NCI-H128 (cell line): Measurements from ENCODE around the gene MKLN1.
"Not testable (repeated sequence)": the region's sequence is repeated elsewhere in the genome, so short reads cannot be mapped to it uniquely, and the experiment has no call there.

Experiments
- DNase-seq: peaks from one replicate; lab custom pipeline; 2025; ENCODE audit not compliant: unreplicated experiment; lab: John Stamatoyannopoulos, UW

MKLN1 gene

DNA sequence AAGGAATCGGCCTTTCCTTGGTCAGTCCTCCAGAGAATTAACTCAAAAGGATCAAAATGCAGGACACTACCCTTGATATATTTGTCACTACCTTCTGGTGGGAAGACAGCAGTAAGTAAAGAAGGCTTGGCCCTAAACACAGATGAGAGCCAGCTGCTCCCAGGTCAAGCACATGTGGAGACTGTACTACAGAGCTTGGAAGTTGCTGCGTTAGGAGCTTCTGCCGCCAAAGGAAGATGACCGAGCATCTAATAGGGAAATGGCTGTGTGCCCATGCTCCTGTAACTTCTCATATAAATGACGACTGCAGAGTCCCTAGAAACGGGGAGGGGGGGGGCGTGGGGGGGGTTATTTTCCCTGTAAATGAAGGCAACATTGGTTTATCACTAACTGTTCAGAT lies 169.8 kb downstream of the MKLN1 start:
- DNase-seq: no peak

DNA sequence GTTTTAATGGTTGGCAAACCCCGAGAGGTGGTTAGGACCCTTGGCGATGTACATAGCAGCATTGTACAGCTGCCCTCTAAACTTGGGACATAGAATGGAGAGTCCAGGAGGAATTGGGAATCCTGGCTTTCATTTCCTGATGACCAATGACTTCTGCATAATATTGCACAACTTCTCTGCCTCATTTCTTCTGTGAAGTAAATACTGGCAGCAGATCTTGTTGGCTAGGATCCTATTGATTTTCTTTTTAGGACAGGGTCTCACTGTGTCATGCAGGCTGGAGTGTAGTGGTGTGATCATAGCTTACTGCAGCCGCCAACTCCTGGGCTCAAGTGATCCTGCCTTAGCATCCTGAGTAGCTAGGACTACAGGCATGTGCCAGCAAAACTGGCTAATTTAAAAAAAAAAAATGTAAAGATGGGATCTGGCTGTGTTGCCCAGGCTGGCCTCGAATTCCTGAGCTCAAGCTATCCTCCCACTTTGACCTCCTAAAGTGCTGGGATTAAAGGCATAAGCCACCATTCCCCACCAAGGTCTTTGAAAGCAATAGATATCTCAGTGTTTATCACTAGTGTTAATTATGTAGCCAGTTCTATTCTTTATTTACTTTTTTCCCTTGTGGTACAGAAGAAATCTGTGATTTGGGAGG lies 170.7 kb downstream of the MKLN1 start:
- no peak for DNase-seq

DNA sequence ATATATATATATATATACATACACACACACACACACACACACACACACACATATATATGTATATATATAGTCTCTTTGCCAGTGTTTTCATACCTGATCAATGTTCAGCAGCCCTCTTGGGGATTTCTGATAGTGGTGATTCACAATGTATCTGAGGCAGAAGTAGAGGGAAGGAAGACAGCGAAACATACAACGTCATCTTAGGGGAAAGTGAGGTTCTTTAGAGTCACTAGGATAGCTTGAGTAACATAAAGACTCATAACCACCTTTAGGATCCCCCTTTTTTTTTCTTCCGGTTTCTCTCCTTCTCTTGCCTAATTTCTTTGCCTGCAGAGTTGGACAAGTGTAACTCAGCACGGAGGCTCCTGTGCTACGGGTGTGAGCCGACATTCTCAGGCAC lies 172.1 kb downstream of the MKLN1 start:
- no peak for DNase-seq

DNA sequence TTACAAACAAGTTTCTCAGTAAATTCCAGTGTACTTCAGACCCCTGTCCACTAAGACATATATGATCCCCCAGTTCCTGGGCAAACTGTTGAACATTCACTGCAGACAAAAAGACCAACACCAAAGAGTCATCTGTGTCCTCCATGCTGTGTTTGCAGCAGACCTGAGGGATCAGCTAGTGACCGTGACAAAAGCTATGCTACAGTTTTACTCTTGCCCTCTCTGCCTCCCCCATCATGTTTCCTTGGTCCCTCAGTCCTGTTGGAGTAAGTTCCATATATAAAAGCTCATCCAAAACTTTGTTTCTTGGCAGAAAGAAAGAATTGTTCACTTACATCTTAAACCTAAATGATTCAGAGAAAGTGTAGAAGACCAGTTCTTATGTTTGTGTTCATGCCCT lies 172.7 kb downstream of the MKLN1 start:
- DNase-seq: no peak

DNA sequence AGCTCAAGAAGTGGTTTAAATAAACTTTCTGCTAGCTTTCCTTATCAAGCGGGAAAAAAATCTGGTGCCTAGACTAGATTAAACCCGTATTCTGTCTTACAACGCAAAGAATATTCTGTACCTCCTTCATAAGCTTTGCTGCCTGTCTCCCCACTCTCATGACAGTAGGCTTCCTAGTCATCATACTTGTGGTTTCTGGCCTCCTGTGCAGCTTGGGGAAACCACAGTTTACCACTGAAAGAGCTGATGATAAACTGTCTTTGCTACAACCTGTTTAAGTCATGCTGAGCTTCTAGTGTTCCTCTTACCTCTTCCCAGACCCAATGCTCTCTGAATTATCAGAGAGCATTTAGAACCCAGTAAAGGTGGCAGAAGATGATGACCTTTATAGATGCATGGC lies 173.7 kb downstream of the MKLN1 start:
- no peak for DNase-seq

DNA sequence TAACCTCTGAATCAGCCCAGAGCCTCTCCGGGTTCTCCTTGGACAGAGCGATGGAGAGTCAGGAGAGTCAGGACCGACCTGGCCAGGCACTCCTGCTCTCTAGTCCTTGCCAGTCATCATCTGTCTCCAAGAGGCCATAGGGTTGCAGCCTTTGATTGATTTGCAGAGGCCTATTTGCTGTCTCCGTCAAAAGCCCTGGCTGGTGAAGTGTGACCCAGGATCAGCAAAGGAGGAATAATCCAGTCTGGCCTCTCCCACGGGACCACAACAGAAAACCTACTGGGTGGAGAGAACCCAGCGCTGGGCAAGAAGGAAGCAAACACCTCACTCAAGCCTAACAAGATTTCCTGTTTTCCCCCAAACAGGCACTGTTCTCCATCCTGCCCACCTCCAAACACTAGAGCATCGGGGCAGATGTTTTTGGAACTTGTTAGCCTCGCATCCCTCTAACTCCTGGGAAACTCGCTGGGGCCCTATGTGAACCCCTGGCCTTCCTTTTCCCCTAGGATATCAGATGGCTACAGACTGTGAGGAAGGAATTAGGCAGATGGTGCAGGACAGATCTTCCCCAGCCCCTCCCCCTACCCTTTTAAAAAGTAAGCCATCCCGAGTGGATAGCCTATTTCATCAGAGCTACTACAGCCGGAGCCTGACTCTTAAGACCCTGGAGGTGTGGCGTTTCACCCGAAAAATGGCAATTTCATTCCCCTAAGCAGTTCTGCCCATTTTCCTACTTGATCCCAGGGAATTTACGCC lies 174.4 kb downstream of the MKLN1 start:
- no peak for DNase-seq

DNA sequence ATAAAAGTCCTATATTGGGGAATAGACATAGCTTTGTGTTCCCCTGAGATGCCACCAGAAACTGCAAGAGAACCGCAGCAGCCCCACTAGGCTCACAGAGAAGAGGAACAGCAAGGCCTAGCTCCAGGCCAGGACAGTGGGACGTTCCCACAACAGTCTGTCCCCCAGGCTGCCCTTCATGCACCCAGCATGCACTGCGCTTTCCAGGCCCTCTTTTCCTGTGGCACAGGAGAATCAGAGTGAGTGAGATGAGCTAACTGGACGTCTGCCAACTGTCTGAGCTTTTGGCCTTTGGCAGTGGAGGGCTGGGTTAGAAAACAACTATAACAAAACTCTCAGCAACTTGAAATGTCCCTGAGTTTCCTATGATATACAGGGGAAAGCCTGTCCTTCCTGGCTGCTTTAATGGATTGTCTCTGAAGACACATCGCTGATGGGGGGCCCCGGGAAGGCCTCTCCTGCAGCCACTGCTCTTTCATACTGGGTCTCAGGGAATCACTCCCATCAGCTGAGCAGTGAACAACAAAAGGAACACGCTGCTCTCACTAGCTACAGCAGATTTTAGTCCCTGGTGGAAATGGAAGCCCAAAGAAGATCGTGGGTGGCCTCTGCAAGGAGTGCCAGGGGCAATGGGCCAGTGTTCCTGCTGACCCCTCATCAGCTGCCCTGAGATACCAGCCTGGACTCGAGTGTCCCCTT lies 175.3 kb downstream of the MKLN1 start:
- no peak for DNase-seq

DNA sequence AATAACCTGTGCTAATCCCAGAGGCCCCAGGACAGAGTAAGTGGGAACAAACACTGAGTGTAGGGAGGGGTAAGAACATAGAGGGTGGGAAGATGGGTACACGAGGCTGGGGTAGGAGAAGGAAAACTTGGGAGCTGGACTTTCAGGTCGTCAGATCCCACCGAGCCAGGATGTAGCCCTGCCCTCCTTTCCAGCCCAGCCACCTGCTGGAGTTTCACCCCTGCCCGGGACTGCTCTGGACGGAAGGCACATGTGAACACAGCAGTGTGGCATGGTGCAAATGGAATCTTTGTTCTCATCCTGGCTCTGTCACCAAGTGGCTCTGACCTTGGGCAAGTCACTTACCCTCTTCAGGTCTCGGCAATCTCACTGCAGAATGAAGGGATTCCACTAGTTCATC lies 176.0 kb downstream of the MKLN1 start:
- DNase-seq: no peak

DNA sequence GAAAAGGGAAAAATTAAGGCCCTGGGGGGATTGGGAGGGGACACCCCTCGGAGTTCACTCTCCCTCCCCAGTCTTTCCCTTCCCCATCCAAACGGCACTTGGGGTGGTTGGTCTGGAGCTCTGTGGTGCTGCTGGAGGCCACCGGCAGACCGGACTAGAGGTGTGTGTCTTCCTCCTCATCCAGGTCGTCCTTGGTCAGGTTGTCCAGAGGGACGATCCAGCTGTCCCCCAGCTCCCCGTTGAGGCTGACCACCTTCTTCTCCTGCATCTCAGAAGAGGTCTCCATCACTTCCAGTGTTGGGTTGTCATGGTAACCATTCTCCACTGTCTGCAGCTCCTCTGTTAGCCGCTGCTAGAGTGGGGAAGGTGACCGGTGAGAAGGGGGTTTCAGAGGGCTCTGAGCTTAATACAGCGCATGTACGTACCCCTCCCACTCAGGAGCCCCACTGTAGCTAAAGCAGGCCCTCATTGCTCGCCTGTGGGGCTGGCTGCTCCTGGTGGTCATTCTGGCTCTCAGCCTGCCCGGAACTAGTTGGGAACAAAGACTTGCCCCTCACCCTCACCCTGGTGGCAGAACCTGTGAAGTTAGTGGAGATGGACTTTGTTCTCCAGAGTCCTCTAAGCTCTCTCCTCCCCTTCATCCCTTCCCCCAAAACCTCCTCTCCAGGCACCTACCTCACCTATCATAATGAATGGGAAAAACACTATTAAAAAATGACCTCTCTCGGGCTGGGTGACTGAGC lies 176.7 kb downstream of the MKLN1 start:
- DNase-seq: no peak

DNA sequence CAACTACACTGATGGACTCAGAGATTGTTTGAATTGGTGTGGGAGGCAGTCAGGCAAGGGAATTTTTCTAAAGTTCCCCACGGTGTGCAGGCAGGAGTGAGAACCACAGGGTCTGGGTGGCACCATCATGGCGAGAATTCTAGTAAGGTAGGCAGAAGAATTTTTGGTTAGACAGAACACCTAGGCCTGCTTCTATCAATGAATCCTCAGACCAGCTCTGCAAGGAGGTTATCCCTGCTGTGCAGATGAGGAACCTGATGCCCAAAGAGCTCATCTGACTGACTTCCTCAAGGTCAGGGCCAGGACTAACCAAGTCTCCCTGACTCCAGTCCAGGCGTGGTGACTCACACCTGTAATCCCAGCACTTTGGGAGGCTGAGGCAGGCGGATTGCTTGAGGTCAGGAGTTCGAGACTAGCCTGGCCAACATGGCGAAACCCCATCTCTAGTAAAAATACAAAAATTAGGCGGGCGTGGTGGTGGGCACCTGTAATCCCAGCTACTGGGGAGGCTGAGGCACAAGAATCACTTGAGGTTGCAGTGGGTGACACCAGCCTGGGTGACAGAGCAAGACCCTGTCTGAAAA lies 177.5 kb downstream of the MKLN1 start:
- DNase-seq: not testable (repeated sequence)

DNA sequence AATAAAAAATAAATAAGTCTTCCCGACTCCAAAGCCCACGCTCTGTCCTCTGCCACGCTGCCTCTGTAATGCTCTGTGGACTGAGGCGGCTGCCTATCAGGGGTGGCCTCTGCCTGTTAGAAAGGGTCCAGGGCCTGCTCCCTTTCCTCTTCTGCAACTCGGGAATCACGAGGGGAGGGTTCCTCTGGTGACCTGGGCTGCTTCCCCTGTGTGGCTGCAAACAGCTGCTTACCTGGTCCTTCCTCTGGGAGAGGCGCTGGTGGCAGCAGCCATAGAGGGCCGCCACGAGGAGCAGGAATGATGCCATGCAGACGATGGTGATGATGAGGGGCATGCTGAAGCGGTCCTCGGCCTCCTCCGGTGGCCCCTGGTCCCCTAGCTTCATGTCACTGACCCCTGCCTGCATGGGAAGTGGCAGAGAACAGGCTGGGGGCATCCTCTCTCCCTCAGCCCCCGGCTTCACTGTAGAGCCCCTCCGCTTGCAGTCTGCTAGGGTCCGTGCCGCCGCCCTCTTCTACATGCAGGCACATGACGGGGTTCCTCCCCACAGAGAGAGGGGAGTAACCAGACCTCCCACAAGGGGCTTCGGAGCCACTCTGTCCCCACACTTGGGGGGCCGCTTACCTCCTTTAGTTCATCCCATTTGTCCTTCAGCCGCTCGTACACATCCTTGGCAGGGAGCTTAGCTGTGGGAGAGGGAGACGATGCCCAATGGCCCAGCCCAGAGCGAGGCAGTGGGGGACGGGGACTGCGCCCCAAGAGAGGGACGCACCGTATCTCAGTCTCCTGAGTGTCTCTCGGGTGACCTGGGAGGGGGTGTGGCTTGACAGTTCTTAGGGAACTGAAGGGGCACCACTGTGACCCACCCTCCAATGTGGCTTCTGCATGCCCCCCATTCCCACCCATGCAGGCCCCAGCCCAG lies 178.2 kb downstream of the MKLN1 start:
- no peak for DNase-seq

DNA sequence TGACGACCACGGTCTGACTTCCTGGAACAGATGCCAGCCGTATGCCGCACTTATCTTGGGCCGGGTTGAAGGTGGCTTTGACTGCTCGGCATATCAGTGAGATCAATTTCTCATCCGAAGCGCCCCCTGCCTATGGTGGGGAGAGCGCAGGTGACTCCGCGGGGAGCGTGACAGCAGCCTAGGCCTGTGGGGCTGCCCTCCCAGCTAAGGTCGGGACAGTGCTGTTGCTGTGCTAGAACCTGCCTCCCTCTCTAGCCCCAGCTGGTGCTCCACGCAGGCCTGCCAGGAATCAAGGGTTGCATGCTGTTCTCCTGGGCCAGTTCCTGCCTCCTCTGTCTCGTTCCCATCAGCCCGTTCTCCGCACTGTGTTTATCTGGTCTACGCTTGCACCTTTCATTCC lies 178.9 kb downstream of the MKLN1 start:
- no peak for DNase-seq

DNA sequence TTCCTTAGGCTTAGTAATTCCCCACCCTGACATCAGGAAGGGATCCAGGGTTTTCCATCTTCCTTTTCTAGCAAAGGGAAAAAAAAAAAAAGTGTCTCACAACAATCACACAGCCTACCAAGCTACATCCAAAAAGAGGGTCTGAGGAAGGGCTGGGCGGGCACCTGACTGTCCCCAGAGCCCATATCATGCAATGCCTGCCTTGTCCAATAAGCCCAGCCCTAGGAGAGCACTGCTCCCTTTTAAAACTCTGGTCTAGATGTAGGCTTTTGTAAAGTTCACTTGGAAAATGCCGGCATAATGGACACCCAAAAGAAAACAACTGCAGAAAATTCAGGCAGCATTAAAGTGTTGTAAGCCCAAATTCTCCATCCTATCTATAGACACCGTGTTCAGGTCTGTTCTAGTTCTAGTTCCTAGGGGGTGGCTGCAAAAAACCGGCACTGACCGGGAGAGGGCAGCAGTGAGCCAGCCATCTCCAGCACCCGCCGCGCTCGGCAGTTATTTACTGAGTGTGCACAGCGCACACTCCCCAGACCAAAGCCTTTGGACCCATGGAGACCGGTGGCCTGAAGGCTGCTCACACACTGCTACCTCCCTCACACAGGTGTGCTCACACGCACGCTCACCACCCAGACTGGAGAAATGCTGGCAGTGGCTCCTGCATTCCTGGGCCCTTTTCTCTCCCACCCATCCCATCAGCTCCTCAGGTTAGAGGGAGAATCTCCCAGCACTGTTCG lies 180.1 kb downstream of the MKLN1 start:
- peak; percentile 20 for DNase-seq

DNA sequence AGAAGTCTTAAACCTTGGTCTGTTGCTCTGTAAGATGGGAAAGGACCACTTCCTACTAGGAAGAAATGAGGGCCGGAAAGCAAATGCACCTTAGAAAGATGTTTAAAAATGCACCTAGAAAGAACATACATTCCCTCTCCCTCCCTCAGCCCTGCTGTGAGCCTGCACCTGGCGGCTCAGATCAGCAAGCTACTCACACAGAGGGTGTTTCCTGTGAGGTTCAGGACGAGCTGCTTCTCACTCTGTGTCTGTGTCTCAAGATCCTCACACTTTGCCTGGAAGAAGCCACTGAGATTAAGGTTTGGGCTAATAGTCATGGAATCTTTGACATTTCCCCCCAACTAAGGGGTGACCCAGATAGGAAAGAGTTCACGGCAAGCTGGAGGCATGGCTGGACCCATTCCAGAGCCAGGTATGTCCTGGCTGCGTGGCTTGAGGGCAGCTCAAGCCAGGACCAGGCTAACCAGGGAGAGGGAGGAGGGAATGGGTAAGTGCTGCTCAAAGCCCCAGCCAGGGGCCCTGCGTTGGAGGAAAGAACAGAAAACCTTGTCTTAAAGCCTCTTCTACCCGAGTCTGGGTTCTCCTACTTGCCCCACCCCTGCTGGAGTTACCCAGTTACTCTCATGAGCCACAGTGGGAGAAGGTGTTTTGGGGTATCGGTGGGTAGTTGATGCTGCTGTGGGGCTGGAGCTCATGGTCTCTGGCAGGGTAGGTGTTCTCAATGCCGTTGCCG lies 181.2 kb downstream of the MKLN1 start:
- no peak for DNase-seq

DNA sequence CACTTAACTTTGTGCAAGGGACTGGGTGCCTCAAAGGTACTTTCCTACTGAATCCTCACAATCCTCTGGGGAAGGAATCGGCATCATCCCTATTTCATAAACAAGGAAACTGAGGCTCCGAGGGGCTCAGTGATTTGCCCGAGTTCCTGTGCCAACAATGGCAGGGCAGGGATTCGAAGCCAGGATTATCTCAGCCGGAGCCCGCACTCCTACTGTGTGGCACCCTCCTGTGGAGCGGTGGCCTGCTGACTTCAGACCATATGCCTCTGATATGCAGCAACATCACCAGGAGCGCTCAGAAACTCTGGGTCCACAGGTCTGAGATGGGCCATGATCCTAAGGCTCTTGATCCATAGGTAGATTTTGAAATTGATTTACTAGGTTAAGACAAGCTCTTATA lies 182.1 kb downstream of the MKLN1 start:
- no peak for DNase-seq

DNA sequence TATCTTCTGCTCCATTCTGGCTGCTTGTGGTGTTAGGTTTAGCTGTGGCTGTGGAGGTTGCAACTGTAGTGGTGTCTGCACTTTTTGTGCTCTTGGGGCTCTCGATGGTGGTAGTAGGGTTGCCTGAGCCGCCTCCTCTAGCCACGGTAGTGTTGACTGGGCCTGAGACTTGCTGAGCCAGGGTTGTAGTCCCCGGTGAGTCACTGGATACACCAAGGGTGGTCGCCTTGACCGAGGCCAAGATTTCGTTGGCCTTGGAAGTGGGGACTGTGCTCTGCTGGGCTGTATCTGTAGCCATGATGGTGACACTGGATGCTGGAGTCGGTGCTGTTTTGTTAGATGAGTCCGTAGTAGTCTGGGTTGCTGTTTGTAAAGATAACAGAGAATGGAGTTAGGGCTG lies 183.4 kb downstream of the MKLN1 start:
- DNase-seq: no peak

DNA sequence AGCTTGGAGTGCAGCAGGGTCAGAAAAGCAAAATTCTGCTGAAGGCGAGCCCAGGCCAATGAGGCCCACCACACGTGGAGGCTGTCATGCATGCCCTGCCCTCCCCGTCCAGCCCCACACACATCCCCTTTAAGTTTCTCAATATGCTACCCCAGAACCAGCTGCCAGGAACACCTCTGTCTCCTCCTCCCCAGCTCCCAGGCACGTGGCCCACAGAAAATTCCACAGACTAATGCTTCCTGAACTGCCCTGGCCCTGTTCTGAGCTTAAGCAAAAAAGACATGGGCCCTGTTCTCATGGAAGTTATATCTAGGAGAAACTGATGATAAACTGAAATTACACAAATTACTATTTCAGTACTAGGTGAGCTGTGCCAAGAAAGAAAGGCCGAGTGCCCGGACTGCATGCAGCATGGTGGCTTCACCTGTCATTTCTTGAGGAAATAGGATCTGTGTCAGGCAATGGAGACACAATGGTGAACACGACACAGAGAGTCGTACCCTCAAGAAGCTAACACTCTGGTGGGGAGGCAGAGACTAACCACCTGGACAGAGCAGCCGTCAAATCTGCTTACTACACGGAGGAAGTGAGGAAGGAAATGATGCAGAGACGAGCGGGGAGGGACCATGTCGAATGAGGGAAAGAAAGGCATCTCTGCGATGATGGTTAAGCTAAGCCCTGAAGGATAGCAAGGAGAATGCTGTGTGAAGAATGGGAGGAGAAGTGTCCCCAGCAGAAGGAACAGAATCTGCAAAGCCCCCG lies 184.3 kb downstream of the MKLN1 start:
- DNase-seq: no peak
